Measurements from ENCODE around the gene SLX4IP. TPM values are rescaled to one million over a fixed set of nuclear protein-coding genes. Genes with fewer than 3 reads are reported as not detected.

Gene SLX4IP
- total RNA-seq, 1 experiment from 2014 or later: 7.4 TPM

DNA sequence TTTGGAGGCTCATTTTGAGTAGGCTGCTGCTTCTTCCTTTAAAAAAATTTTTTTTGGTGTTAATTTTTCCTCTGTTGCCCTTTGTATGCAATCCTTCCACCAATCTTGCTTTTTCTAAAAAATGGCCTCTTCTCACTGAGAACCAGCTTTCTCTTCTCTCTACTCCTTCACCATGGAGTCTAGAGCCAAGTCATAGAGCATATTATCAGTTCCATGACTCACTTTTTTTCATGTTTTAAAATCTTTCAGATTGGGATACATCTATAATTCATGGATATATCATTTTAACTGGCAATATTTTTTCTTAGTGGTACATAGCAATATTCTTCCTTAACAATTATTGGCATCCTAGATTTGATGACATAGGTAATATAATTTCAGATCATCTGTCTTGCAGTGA lies 62.7 kb downstream of the SLX4IP start (continued):
- TF ChIP-seq RELA (CRISPR knock-in tag; IDR thresholded peaks at IDR 0.05; ENCODE audit: borderline replicate concordance) (no peak), FOXP1 (CRISPR knock-in tag; IDR thresholded peaks at IDR 0.05; ENCODE audit: borderline replicate concordance) (no peak)
- TF ChIP-seq, protein P1, sequence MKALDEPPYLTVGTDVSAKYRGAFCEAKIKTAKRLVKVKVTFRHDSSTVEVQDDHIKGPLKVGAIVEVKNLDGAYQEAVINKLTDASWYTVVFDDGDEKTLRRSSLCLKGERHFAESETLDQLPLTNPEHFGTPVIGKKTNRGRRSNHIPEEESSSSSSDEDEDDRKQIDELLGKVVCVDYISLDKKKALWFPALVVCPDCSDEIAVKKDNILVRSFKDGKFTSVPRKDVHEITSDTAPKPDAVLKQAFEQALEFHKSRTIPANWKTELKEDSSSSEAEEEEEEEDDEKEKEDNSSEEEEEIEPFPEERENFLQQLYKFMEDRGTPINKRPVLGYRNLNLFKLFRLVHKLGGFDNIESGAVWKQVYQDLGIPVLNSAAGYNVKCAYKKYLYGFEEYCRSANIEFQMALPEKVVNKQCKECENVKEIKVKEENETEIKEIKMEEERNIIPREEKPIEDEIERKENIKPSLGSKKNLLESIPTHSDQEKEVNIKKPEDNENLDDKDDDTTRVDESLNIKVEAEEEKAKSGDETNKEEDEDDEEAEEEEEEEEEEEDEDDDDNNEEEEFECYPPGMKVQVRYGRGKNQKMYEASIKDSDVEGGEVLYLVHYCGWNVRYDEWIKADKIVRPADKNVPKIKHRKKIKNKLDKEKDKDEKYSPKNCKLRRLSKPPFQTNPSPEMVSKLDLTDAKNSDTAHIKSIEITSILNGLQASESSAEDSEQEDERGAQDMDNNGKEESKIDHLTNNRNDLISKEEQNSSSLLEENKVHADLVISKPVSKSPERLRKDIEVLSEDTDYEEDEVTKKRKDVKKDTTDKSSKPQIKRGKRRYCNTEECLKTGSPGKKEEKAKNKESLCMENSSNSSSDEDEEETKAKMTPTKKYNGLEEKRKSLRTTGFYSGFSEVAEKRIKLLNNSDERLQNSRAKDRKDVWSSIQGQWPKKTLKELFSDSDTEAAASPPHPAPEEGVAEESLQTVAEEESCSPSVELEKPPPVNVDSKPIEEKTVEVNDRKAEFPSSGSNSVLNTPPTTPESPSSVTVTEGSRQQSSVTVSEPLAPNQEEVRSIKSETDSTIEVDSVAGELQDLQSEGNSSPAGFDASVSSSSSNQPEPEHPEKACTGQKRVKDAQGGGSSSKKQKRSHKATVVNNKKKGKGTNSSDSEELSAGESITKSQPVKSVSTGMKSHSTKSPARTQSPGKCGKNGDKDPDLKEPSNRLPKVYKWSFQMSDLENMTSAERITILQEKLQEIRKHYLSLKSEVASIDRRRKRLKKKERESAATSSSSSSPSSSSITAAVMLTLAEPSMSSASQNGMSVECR (CRISPR knock-in tag; IDR thresholded peaks at IDR 0.05; ENCODE audit: borderline replicate concordance): no peak

DNA sequence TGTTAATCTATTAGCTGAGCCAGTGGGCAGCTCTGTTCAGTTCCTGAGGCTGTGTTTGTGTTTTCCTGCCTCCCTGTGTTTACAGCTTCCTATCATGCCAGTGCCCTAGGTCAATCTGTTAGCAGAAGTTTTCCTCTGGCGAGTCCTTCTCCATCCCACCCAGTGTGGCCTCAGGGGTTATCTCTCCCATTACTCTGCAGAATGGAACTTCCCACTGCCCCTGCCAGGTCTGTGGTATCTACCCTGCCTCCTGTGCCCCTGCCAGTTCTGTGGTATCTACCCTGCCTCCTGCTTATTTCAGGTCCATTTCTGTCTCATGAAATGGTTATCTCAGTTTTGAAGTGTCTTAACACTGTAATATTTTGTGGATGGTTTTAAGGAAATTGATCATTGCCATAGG lies 63.1 kb downstream of the SLX4IP start:
- TF ChIP-seq ZNF396 (CRISPR knock-in tag; IDR thresholded peaks at IDR 0.05; ENCODE audit: borderline replicate concordance): no peak
- TF ChIP-seq FOXP4 (CRISPR knock-in tag; IDR thresholded peaks at IDR 0.05): no peak
- TF ChIP-seq, protein P2, sequence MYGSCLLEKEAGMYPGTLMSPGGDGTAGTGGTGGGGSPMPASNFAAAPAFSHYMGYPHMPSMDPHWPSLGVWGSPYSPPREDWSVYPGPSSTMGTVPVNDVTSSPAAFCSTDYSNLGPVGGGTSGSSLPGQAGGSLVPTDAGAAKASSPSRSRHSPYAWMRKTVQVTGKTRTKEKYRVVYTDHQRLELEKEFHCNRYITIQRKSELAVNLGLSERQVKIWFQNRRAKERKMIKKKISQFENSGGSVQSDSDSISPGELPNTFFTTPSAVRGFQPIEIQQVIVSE (CRISPR knock-in tag; IDR thresholded peaks at IDR 0.05; ENCODE audit: borderline replicate concordance): no peak
- no peak for TF ChIP-seq RORB (CRISPR knock-in tag; IDR thresholded peaks at IDR 0.05)
- no peak for TF ChIP-seq NR2C2 (CRISPR knock-in tag; IDR thresholded peaks at IDR 0.05)
- no peak for TF ChIP-seq ZMAT4 (CRISPR knock-in tag; IDR thresholded peaks at IDR 0.05)
- TF ChIP-seq ZNF219 (CRISPR knock-in tag; IDR thresholded peaks at IDR 0.05; ENCODE audit: borderline replicate concordance): no peak
- TF ChIP-seq, protein P3, sequence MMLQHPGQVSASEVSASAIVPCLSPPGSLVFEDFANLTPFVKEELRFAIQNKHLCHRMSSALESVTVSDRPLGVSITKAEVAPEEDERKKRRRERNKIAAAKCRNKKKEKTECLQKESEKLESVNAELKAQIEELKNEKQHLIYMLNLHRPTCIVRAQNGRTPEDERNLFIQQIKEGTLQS (CRISPR knock-in tag; conservative IDR thresholded peaks at IDR 0.05): no peak
- TF ChIP-seq HMGXB4 (CRISPR knock-in tag; IDR thresholded peaks at IDR 0.05): no peak
- no peak for TF ChIP-seq ATF2 (CRISPR knock-in tag; IDR thresholded peaks at IDR 0.05; ENCODE audit: borderline replicate concordance, low read depth)
- TF ChIP-seq, protein P4, sequence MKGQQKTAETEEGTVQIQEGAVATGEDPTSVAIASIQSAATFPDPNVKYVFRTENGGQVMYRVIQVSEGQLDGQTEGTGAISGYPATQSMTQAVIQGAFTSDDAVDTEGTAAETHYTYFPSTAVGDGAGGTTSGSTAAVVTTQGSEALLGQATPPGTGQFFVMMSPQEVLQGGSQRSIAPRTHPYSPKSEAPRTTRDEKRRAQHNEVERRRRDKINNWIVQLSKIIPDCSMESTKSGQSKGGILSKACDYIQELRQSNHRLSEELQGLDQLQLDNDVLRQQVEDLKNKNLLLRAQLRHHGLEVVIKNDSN (CRISPR knock-in tag; IDR thresholded peaks at IDR 0.05): no peak
- TF ChIP-seq, protein P5, sequence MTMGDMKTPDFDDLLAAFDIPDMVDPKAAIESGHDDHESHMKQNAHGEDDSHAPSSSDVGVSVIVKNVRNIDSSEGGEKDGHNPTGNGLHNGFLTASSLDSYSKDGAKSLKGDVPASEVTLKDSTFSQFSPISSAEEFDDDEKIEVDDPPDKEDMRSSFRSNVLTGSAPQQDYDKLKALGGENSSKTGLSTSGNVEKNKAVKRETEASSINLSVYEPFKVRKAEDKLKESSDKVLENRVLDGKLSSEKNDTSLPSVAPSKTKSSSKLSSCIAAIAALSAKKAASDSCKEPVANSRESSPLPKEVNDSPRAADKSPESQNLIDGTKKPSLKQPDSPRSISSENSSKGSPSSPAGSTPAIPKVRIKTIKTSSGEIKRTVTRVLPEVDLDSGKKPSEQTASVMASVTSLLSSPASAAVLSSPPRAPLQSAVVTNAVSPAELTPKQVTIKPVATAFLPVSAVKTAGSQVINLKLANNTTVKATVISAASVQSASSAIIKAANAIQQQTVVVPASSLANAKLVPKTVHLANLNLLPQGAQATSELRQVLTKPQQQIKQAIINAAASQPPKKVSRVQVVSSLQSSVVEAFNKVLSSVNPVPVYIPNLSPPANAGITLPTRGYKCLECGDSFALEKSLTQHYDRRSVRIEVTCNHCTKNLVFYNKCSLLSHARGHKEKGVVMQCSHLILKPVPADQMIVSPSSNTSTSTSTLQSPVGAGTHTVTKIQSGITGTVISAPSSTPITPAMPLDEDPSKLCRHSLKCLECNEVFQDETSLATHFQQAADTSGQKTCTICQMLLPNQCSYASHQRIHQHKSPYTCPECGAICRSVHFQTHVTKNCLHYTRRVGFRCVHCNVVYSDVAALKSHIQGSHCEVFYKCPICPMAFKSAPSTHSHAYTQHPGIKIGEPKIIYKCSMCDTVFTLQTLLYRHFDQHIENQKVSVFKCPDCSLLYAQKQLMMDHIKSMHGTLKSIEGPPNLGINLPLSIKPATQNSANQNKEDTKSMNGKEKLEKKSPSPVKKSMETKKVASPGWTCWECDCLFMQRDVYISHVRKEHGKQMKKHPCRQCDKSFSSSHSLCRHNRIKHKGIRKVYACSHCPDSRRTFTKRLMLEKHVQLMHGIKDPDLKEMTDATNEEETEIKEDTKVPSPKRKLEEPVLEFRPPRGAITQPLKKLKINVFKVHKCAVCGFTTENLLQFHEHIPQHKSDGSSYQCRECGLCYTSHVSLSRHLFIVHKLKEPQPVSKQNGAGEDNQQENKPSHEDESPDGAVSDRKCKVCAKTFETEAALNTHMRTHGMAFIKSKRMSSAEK (CRISPR knock-in tag; IDR thresholded peaks at IDR 0.05; ENCODE audit: borderline replicate concordance): no peak
- no peak for TF ChIP-seq RELA (CRISPR knock-in tag; IDR thresholded peaks at IDR 0.05; ENCODE audit: borderline replicate concordance)
- no peak for TF ChIP-seq ERG (CRISPR knock-in tag; IDR thresholded peaks at IDR 0.05)
- CTCF ChIA-PET: interaction anchor here (1.3 kb wide), 1 partner anchor 19 kb away, joined by 3 read pairs; no protein-coding TSS in a partner anchor
- no peak for DNase-seq (ENCODE audit: low spot score)
- Mint-ChIP-seq H3K36me3 (no peaks in the 10 kb centered on the region), H3K9me3 (no peaks in the 10 kb centered on the region), H3K4me1 (peaks cover 39% of the 10 kb centered on the region), H3K27ac (peak overlapping the region; percentile 1; the same call in 1 of the 2 replicates), H3K27me3 (ENCODE audit: low read depth) (no peaks in the 10 kb centered on the region), H3K4me3 (no peak overlapping the region)
- peak; percentile 30; the same call in 1 of the 2 replicates for ATAC-seq
- POLR2A ChIA-PET: no interaction called here

Data from WTC11 (cell line).